ENCODE data around the gene STAG1. TPM values are rescaled to one million over a fixed set of nuclear protein-coding genes. Genes with fewer than 3 reads are reported as not detected.
A peak's percentile ranks its signal among the peaks of the same experiment; 100 is the strongest.
"Not testable (repeated sequence)": the region's sequence is repeated elsewhere in the genome, so short reads cannot be mapped to it uniquely, and the experiment has no call there.

The STAG1 gene
- total RNA-seq, 1 experiment from 2014 or later = 12.6 TPM

DNA sequence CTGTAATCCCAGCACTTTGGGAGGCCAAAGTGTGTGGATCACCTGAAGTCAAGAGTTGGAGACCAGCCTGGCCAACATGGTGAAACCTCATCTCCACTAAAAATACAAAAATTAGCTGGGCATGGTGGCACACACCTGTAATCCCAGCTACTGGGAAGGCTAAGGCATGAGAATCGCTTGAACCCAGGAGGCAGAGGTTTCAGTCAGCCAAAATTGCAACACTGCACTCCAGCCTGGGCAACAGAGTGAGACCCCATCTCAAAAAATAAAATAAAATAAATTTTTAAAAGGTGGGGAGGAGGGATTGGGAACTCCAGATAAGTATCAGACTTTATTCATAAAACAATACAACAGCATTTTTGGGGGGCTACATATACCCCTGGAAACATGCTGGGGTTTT lies 42.4 kb downstream of the STAG1 start:
- not testable (repeated sequence) for H2AFZ ChIP-seq (ENCODE audit: low read length); H3K27me3 ChIP-seq (ENCODE audit: low read length); H3K9me3 ChIP-seq (ENCODE audit: low read length); DNase-seq; H4K20me1 ChIP-seq (ENCODE audit: insufficient read depth, low read depth, low read length); H3K9ac ChIP-seq (ENCODE audit: low read length); H3K36me3 ChIP-seq (ENCODE audit: insufficient read depth, low read length); H3K27ac ChIP-seq (ENCODE audit: low read length); H3K9me2 ChIP-seq (replicated peaks; ENCODE audit: insufficient read depth, low read length); H3K4me2 ChIP-seq (ENCODE audit: low read depth, low read length, poor library complexity, severe bottlenecking); H3K4me3 ChIP-seq (ENCODE audit: low read length); H3K4me1 ChIP-seq (ENCODE audit: low read length)
- peaks cover 82% of the 10 kb centered on the region for H3K79me2 ChIP-seq (ENCODE audit: low read length)

DNA sequence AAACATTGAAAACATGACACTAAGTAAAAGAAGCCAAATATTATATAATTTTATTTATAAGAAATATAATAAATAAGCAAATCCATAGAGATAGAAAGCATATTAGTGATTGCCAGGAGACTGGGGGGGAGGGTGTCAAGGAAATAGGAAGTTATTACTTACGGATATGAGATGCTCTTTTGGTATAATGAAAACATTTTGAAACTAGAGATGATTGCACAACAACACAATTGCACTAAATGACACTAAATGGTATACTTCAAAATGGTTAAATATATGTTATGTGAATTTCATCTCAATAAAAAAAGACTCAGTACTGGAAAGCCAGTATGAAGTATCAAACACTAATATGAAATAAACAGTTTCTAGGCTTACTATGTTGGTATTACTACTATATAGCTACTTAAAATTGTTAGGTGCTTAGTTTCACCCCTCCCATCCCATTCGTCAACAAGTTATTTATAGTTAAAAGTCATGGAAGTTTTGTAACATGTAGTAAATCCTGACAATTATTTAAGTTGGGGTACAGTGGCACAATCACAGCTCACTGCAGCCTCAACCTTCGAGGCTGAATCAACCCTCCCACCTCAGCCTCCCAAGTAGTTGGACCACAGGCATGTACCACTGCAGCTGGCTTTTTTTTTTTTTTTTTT lies 43.7 kb downstream of the STAG1 start:
- H2AFZ ChIP-seq (ENCODE audit: low read length) = no peak overlapping the region
- peaks cover 3% of the 10 kb centered on the region; the same call in 1 of the 2 replicates for H4K20me1 ChIP-seq (ENCODE audit: insufficient read depth, low read depth, low read length)
- H3K4me1 ChIP-seq (ENCODE audit: low read length) = no peaks in the 10 kb centered on the region
- H3K4me2 ChIP-seq (ENCODE audit: low read depth, low read length, poor library complexity, severe bottlenecking) = no peak overlapping the region
- no peaks in the 10 kb centered on the region for H3K27me3 ChIP-seq (ENCODE audit: low read length)
- DNase-seq = no peak
- peaks cover 80% of the 10 kb centered on the region for H3K79me2 ChIP-seq (ENCODE audit: low read length)
- no peaks in the 10 kb centered on the region for H3K36me3 ChIP-seq (ENCODE audit: insufficient read depth, low read length)
- no peaks in the 10 kb centered on the region for H3K9me3 ChIP-seq (ENCODE audit: low read length)
- no peaks in the 10 kb centered on the region for H3K9me2 ChIP-seq (replicated peaks; ENCODE audit: insufficient read depth, low read length)
- no peak overlapping the region for H3K4me3 ChIP-seq (ENCODE audit: low read length)
- H3K27ac ChIP-seq (ENCODE audit: low read length) = no peak overlapping the region
- no peak overlapping the region for H3K9ac ChIP-seq (ENCODE audit: low read length)

DNA sequence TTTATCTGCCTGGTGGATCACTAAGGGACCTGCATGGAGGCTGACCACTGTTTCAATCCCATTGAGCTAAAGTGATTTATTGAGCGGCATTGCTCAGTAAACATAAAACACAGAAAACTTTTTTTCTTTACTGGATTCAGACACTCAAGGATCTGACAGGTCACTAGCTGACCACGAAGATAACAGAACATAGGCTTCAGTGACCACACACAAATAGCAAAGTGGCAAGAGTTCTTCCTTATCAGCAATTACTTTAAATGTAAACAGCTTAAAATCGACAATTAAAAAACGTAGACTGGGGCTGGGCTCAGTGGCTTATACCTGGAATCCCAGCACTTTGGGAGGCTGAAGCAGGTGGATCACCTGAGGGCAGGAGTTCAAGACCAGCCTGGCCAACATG lies 48.7 kb downstream of the STAG1 start:
- peaks cover 18% of the 10 kb centered on the region for H3K4me1 ChIP-seq (ENCODE audit: low read length)
- H3K27ac ChIP-seq (ENCODE audit: low read length) = no peak overlapping the region
- peaks cover 54% of the 10 kb centered on the region for H3K79me2 ChIP-seq (ENCODE audit: low read length)
- DNase-seq = no peak
- H4K20me1 ChIP-seq (ENCODE audit: insufficient read depth, low read depth, low read length) = no peaks in the 10 kb centered on the region
- H3K9me3 ChIP-seq (ENCODE audit: low read length) = no peaks in the 10 kb centered on the region
- no peaks in the 10 kb centered on the region for H3K36me3 ChIP-seq (ENCODE audit: insufficient read depth, low read length)
- H2AFZ ChIP-seq (ENCODE audit: low read length) = no peak overlapping the region
- H3K27me3 ChIP-seq (ENCODE audit: low read length) = no peaks in the 10 kb centered on the region
- H3K9ac ChIP-seq (ENCODE audit: low read length) = no peak overlapping the region
- H3K4me3 ChIP-seq (ENCODE audit: low read length) = no peak overlapping the region
- no peaks in the 10 kb centered on the region for H3K9me2 ChIP-seq (replicated peaks; ENCODE audit: insufficient read depth, low read length)
- no peak overlapping the region for H3K4me2 ChIP-seq (ENCODE audit: low read depth, low read length, poor library complexity, severe bottlenecking)

DNA sequence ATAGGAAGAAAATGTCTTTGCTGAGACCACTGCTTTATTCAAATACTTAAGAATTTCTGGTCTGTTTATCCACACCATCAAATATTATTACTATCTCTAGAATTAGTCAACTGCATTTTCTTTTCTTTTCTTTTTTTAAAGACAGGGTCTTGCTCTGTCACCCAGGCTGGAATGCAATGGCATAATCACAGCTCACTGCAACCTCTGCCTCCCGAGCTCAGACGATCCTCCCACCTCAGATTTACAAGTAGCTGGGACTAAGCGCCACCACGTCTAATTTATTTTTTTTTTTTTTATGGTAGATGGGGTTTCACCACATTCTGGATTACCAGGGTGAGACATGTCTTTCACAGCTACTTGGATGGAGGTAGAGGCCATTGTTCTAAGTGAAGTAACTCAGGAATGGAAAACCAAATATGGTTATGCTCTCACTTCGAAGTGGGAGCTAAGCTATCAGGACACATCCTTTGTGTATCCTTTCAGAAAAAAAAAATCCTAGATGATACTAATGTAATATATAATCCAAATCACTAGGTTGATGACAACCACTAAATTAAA lies 52.8 kb downstream of the STAG1 start:
- Histone ChIP-seq H3K27me3 (ENCODE audit: low read length) (no peaks in the 10 kb centered on the region), H2AFZ (ENCODE audit: low read length) (no peak overlapping the region), H4K20me1 (ENCODE audit: insufficient read depth, low read depth, low read length) (no peaks in the 10 kb centered on the region), H3K4me2 (ENCODE audit: low read depth, low read length, poor library complexity, severe bottlenecking) (peak overlapping the region; percentile 16), H3K9me3 (ENCODE audit: low read length) (peaks cover 3% of the 10 kb centered on the region; the same call in 1 of the 2 replicates), H3K9ac (ENCODE audit: low read length) (no peak overlapping the region), H3K79me2 (ENCODE audit: low read length) (peaks cover 62% of the 10 kb centered on the region), H3K36me3 (ENCODE audit: insufficient read depth, low read length) (no peaks in the 10 kb centered on the region), H3K4me1 (ENCODE audit: low read length) (peaks cover 43% of the 10 kb centered on the region), H3K4me3 (ENCODE audit: low read length) (no peak overlapping the region), H3K9me2 (replicated peaks; ENCODE audit: insufficient read depth, low read length) (no peaks in the 10 kb centered on the region), H3K27ac (ENCODE audit: low read length) (no peak overlapping the region)
- DNase-seq = no peak

DNA sequence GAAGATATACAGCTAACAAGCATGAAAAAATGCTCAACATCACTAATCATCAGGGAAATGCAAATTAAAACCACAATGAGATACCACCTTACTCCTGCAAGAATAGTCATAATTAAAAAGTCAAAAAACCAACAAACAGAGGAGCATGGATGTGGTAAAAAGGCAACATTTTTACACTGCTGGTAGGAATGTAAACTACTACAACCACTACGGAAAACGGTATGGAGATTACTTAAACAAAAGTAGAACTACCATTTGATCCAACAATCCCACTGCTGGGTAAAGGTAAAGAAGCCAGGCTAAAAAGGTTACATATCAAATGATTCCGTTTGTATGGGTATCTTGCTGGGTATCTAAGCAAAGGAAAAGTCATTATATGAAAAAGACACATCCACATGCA lies 53.8 kb downstream of the STAG1 start:
- Histone ChIP-seq H3K9me2 (replicated peaks; ENCODE audit: insufficient read depth, low read length) (no peaks in the 10 kb centered on the region), H3K36me3 (ENCODE audit: insufficient read depth, low read length) (no peaks in the 10 kb centered on the region), H3K4me1 (ENCODE audit: low read length) (peaks cover 43% of the 10 kb centered on the region), H2AFZ (ENCODE audit: low read length) (no peak overlapping the region), H3K9ac (ENCODE audit: low read length) (no peak overlapping the region), H3K79me2 (ENCODE audit: low read length) (peaks cover 67% of the 10 kb centered on the region), H3K9me3 (ENCODE audit: low read length) (peaks cover 3% of the 10 kb centered on the region; the same call in 1 of the 2 replicates), H4K20me1 (ENCODE audit: insufficient read depth, low read depth, low read length) (no peaks in the 10 kb centered on the region), H3K4me2 (ENCODE audit: low read depth, low read length, poor library complexity, severe bottlenecking) (peak overlapping the region; percentile 53), H3K27ac (ENCODE audit: low read length) (no peak overlapping the region), H3K27me3 (ENCODE audit: low read length) (no peaks in the 10 kb centered on the region), H3K4me3 (ENCODE audit: low read length) (no peak overlapping the region)
- DNase-seq = no peak

DNA sequence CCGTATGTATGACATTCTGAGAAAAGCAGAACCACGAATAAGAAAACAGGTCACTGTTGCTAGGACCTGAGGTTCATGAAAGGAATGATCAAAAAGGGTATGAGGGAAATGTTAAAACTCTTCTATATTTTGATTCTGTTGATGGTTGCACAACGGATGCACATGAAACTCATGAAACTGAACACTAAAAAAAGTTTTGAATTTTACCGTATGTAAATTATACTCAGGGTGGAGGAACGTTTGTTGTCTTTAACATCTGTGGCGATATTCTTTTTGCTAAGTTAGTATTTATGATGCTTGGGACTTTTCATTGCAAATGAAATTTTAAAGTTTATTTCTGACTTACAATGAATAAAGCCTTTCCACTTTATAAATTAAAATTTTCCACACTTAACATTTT lies 55.4 kb downstream of the STAG1 start:
- Histone ChIP-seq H4K20me1 (ENCODE audit: insufficient read depth, low read depth, low read length) (no peaks in the 10 kb centered on the region), H3K4me3 (ENCODE audit: low read length) (no peak overlapping the region), H3K4me2 (ENCODE audit: low read depth, low read length, poor library complexity, severe bottlenecking) (peak overlapping the region; percentile 53), H3K9me3 (ENCODE audit: low read length) (peaks cover 3% of the 10 kb centered on the region; the same call in 1 of the 2 replicates), H3K36me3 (ENCODE audit: insufficient read depth, low read length) (no peaks in the 10 kb centered on the region), H3K4me1 (ENCODE audit: low read length) (peaks cover 43% of the 10 kb centered on the region), H2AFZ (ENCODE audit: low read length) (no peak overlapping the region), H3K79me2 (ENCODE audit: low read length) (peaks cover 75% of the 10 kb centered on the region), H3K9ac (ENCODE audit: low read length) (0 out of 2 replicates have a peak overlapping the region, but pooled peaks have one; percentile 2), H3K27me3 (ENCODE audit: low read length) (no peaks in the 10 kb centered on the region), H3K9me2 (replicated peaks; ENCODE audit: insufficient read depth, low read length) (no peaks in the 10 kb centered on the region), H3K27ac (ENCODE audit: low read length) (no peak overlapping the region)
- no peak for DNase-seq

DNA sequence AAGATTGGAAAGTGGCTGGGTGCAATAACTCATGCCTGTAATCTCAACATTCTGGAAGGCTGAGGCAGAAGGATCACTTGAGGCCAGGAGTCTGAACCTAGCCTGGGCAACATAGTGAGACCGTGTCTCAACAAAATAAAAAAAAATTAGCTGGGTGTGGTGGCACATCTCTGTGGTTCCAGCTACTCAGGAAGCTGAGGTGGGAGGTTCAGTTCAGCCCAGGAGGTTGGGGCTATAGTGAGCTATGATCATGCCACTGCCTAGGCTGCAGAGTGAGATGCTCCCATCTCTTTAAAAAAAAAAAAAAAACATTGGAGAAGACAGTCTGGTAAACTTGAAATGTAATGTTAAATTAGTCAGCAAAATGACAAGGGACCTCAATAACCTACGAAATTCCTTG lies 57.9 kb downstream of the STAG1 start:
- Histone ChIP-seq H3K79me2 (ENCODE audit: low read length) (peaks cover 86% of the 10 kb centered on the region), H3K27ac (ENCODE audit: low read length) (no peak overlapping the region), H3K9me3 (ENCODE audit: low read length) (peaks cover 3% of the 10 kb centered on the region; the same call in 1 of the 2 replicates), H3K4me3 (ENCODE audit: low read length) (no peak overlapping the region), H3K9ac (ENCODE audit: low read length) (no peak overlapping the region), H3K4me1 (ENCODE audit: low read length) (peaks cover 33% of the 10 kb centered on the region), H4K20me1 (ENCODE audit: insufficient read depth, low read depth, low read length) (no peaks in the 10 kb centered on the region), H3K4me2 (ENCODE audit: low read depth, low read length, poor library complexity, severe bottlenecking) (no peak overlapping the region), H3K9me2 (replicated peaks; ENCODE audit: insufficient read depth, low read length) (no peaks in the 10 kb centered on the region), H2AFZ (ENCODE audit: low read length) (no peak overlapping the region), H3K27me3 (ENCODE audit: low read length) (no peaks in the 10 kb centered on the region), H3K36me3 (ENCODE audit: insufficient read depth, low read length) (no peaks in the 10 kb centered on the region)
- no peak for DNase-seq

DNA sequence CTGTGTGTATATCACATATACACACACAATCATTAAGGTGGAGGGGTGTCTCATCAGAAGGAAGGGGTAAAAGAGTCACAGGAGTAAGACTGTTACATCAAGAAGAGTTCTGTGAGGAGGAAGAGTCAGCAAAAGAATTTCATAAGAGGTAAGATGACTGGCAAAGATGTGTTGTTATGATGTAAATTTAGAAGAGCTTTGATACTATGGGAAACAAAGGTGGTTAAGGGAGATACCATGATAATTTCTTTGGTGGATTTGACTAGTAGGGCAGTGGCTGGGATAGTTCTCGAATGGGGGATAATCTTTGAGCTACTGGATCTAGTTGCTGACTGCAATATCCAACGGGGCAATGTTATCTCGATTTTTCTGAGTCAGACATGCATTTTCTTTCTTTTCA lies 61.6 kb downstream of the STAG1 start:
- H3K79me2 ChIP-seq (ENCODE audit: low read length) = peaks cover 79% of the 10 kb centered on the region
- no peak overlapping the region for H3K27ac ChIP-seq (ENCODE audit: low read length)
- H2AFZ ChIP-seq (ENCODE audit: low read length) = no peak overlapping the region
- H3K4me2 ChIP-seq (ENCODE audit: low read depth, low read length, poor library complexity, severe bottlenecking) = no peak overlapping the region
- DNase-seq = no peak
- no peaks in the 10 kb centered on the region for H3K36me3 ChIP-seq (ENCODE audit: insufficient read depth, low read length)
- no peaks in the 10 kb centered on the region for H3K4me1 ChIP-seq (ENCODE audit: low read length)
- H4K20me1 ChIP-seq (ENCODE audit: insufficient read depth, low read depth, low read length) = no peaks in the 10 kb centered on the region
- no peaks in the 10 kb centered on the region for H3K27me3 ChIP-seq (ENCODE audit: low read length)
- H3K9me2 ChIP-seq (replicated peaks; ENCODE audit: insufficient read depth, low read length) = no peaks in the 10 kb centered on the region
- peaks cover 3% of the 10 kb centered on the region; the same call in 1 of the 2 replicates for H3K9me3 ChIP-seq (ENCODE audit: low read length)
- no peak overlapping the region for H3K9ac ChIP-seq (ENCODE audit: low read length)
- H3K4me3 ChIP-seq (ENCODE audit: low read length) = no peak overlapping the region
